ENCODE results near the gene FERD3L. TPM values are rescaled to one million over a fixed set of nuclear protein-coding genes. Genes with fewer than 3 reads are reported as not detected.

The FERD3L gene
- polyA plus RNA-seq, 1 experiment, result not detected

DNA sequence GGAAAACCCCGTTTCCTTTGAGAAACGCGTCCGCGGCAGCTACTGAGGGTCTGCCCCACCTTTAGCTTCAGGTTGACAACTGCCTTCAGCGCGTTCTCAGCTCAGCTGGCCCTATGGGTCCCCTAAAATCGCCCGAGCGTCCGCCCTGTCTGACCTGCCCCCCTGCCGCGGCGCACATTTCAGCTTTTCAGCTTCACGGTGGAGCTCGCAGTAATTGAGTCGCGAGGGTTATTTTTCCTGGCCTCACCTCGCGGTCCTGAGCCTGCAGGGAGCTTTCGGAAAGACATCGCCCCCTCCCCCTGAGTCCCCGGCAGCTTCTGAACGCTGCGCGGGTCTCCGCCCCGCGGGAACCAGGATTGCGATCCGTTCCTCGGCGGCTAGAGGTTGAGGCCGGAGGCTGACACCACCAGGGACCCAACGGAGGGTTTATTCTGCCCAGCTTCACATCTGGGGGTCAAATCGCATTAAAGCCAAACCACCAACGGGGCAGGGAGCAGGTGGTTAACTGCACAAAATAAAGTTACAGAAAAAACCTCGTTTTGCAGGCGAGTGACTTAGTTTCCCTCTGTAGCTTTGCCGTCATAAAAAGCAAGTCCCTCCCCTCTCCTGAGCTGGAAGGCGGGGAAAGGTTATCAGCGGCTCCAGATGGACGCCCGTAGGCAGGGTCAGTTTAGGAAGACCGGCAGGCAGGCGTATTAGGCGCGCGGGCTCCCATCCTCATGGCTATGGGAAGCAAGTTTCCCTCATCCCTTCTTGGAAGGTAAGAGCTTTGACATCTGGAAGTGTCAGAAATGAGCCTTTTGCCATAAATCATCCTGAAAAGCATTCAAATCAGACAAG is 38.8 kb downstream of the FERD3L start:
- Histone ChIP-seq H3K27me3 (ENCODE audit: control insufficient read depth, insufficient read depth, low read length) (no peaks in the 10 kb centered on the region), H3K4me3 (ENCODE audit: low read depth, low read length) (peak overlapping the region; percentile 48), H3K36me3 (ENCODE audit: control insufficient read depth, insufficient read depth, low read length) (no peaks in the 10 kb centered on the region)
- ChIA-PET CTCF (interaction anchor here (0.8 to 3.2 kb wide), 4 partner anchors 8 to 752 kb away, joined by 3 to 10 read pairs (median 4); no protein-coding TSS in a partner anchor), POLR2A (no interaction called here)
- DNase-seq (ENCODE audit: low read depth), result no peak
- no peak for TF ChIP-seq CTCF (IDR thresholded peaks at IDR 0.05; ENCODE audit: insufficient read depth, low read depth, low read length)

- no peak for DNase-seq (ENCODE audit: low read depth)
- ChIA-PET CTCF (interaction anchor here (1.4 to 3.2 kb wide), 3 partner anchors 9 to 14 kb away, joined by 4 to 10 read pairs (median 4); no protein-coding TSS in a partner anchor), POLR2A (interaction anchor here (0.8 kb wide), 1 partner anchor 11 kb away, joined by 5 read pairs; no protein-coding TSS in a partner anchor)
- no peaks in the 10 kb centered on the region for H3K36me3 ChIP-seq (ENCODE audit: control insufficient read depth, insufficient read depth, low read length)
- no peak for TF ChIP-seq CTCF (IDR thresholded peaks at IDR 0.05; ENCODE audit: insufficient read depth, low read depth, low read length)
- H3K4me3 ChIP-seq (ENCODE audit: low read depth, low read length), result peak overlapping the region; percentile 48
- H3K27me3 ChIP-seq (ENCODE audit: control insufficient read depth, insufficient read depth, low read length), result no peaks in the 10 kb centered on the region
Observed at GRCh38 chr7:19105546-19105945, 39.7 kb downstream of the FERD3L start.

DNA sequence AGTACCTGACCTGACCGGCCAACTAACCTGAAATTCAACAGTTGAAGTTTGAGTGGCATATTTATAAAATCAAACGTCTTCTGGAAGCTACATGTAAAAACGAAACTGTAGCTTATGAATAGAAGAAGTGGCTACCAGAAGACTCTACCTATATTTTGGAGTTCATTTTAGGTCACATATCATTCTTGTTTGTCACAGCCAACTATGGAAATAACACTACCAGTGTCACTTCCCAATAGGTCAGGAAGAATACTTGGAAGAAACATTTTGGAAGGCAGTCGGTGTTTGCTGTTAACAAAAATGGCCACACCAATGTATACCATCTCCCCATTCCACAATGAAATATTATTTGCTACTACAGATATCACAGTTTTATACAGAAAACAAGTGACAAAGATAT is 40.4 kb downstream of the FERD3L start:
- Histone ChIP-seq H3K4me3 (ENCODE audit: low read depth, low read length) (no peak overlapping the region), H3K36me3 (ENCODE audit: control insufficient read depth, insufficient read depth, low read length) (no peaks in the 10 kb centered on the region), H3K27me3 (ENCODE audit: control insufficient read depth, insufficient read depth, low read length) (no peaks in the 10 kb centered on the region)
- TF ChIP-seq CTCF (IDR thresholded peaks at IDR 0.05; ENCODE audit: insufficient read depth, low read depth, low read length), result no peak
- no peak for DNase-seq (ENCODE audit: low read depth)
- ChIA-PET CTCF (interaction anchor here (1.4 to 3.2 kb wide), 2 partner anchors 10 to 14 kb away, joined by 4 to 10 read pairs; no protein-coding TSS in a partner anchor), POLR2A (no interaction called here)

DNA sequence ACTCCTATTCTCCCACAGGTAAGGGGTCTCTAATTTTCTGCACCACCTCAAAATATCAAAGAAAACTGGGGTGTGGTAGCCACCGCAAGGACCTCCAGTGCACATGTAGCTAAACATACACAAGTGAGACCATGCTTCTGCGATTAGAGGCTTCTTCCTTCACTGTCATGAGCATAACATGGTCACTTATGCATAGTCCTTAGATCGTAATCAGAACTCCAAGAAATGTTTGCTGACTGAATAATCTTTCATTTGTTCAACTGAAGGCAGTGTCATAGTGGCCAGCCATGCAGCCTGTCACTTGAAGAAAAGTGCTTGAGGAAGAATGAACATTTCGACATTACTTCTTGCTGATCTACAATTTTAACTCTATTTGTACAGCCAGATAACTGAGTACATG is 42.3 kb downstream of the FERD3L start:
- no peak for TF ChIP-seq CTCF (IDR thresholded peaks at IDR 0.05; ENCODE audit: insufficient read depth, low read depth, low read length)
- no peak for DNase-seq (ENCODE audit: low read depth)
- ChIA-PET CTCF (interaction anchor here (1.6 kb wide), 1 partner anchor 10 kb away, joined by 5 read pairs; no protein-coding TSS in a partner anchor), POLR2A (no interaction called here)
- Histone ChIP-seq H3K4me3 (ENCODE audit: low read depth, low read length) (no peak overlapping the region), H3K27me3 (ENCODE audit: control insufficient read depth, insufficient read depth, low read length) (no peaks in the 10 kb centered on the region), H3K36me3 (ENCODE audit: control insufficient read depth, insufficient read depth, low read length) (no peaks in the 10 kb centered on the region)

DNA sequence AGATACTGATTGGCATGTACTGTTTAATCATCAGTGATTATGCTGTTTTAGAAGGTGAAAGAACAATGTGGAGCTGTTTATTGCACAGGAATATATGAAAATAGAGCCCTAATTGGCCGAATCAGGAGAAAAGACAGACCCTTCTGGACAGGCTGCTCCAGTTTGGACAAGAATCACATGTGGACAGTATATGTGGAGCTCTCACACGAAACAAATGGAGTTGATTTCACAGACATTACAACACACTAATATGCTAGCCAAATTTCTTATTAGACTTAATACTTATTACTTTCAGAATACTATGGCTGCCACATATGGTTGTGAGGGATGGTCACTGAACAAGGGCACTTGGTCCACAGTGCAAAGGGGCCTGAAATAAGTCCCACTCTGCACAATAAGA is 43.3 kb downstream of the FERD3L start:
- DNase-seq (ENCODE audit: low read depth), result no peak
- Histone ChIP-seq H3K4me3 (ENCODE audit: low read depth, low read length) (peak overlapping the region; percentile 10), H3K36me3 (ENCODE audit: control insufficient read depth, insufficient read depth, low read length) (no peaks in the 10 kb centered on the region), H3K27me3 (ENCODE audit: control insufficient read depth, insufficient read depth, low read length) (no peaks in the 10 kb centered on the region)
- ChIA-PET POLR2A (interaction anchor here (0.6 kb wide), 1 partner anchor 11 kb away, joined by 3 read pairs; no protein-coding TSS in a partner anchor), CTCF (interaction anchor here (0.6 to 1.6 kb wide), 2 partner anchors 11 to 228 kb away, joined by 3 to 5 read pairs; no protein-coding TSS in a partner anchor)
- no peak for TF ChIP-seq CTCF (IDR thresholded peaks at IDR 0.05; ENCODE audit: insufficient read depth, low read depth, low read length)
